GM19023 (cell line): ENCODE measurements around the gene UPP1.

Source experiments
- ATAC-seq: cut with Tn5 transposase; IDR thresholded peaks from one replicate; pipeline ENCODE4 v1.9.1; 2021; ENCODE audit warnings: mild to moderate bottlenecking, moderate library complexity; ENCODE audit not compliant: unreplicated experiment

UPP1 gene

GRCh38 chr7:48084727-48085432, 4.2 kb upstream of the UPP1 start:
- peak; percentile 54 for ATAC-seq

- ATAC-seq = no peak
Measured at GRCh38 chr7:48085433-48085791, 3.7 kb upstream of the UPP1 start.

GRCh38 chr7:48085942-48086341, 3.1 kb upstream of the UPP1 start:
- no peak for ATAC-seq

DNA sequence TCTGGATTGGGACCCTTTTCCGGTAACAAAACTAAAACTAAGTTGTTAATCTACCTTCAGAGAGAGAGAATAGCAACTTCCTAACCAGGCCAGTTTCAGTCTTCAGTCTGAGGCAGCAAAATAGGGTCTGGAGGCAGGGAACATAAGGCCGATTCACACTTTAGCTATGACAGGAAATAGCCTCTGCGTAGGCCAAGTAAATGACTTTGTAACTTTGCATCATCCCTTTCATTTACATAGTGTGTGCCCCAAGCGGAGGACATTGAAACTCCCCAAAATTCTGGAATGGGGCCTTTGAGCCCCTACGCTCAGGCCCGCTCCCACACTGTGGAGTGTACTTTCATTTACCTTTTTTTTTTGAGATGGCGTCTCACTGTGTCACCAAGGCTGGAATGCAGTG, 1.7 kb upstream of the UPP1 start:
- ATAC-seq = no peak

GRCh38 chr7:48088559-48089045, 463 bp upstream of the UPP1 start:
- ATAC-seq = peak; percentile 61

GRCh38 chr7:48090095-48090805, 1.2 kb downstream of the UPP1 start:
- ATAC-seq = no peak

- ATAC-seq = no peak
Measured at GRCh38 chr7:48091506-48092433, 2.7 kb downstream of the UPP1 start.

- no peak for ATAC-seq
Measured at GRCh38 chr7:48094861-48095293, 5.8 kb downstream of the UPP1 start.

GRCh38 chr7:48096273-48096672, 7.2 kb downstream of the UPP1 start:
- ATAC-seq = no peak

GRCh38 chr7:48097521-48098231, 8.6 kb downstream of the UPP1 start:
- ATAC-seq = no peak

DNA sequence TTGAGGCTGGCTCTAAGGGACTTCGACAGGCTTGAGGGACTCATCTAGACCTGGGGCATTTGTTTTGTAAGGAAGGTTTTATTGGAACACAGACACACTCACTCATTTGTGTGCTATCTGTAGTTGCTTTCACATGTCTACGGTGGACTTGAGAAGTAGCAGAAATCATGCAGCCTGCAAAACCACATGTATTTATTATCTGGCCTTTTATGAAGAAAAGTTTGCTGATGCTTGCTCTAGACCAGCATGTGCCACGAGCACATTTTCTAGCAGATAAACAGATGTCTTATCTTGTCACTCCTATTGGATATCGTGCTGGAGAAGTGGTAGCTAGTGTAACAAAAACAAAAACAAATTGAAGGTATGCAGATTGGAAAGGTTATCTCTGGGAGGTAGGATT, 9.8 kb downstream of the UPP1 start:
- ATAC-seq = no peak

GRCh38 chr7:48099781-48100180, 10.7 kb downstream of the UPP1 start:
- ATAC-seq = no peak

DNA sequence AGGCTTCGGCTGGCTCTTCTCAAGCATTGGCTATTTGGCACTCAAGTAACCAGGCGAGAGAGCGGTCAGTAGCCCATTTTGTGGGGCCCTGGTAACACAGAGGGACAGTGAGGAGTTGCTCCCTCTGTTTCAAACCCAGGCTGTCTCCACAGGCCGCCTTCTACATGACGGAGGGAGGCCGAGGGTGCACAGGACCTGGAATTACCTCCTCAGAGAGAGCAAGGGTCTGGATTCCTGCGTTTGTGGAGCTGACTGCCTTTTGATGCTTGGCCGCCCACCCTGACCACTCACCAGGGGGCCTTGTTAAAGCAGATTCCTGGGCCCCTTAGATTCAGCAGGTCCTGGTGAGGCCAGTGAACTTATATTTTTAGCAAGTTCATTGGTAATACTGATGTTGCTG, 12.3 kb downstream of the UPP1 start:
- no peak for ATAC-seq

DNA sequence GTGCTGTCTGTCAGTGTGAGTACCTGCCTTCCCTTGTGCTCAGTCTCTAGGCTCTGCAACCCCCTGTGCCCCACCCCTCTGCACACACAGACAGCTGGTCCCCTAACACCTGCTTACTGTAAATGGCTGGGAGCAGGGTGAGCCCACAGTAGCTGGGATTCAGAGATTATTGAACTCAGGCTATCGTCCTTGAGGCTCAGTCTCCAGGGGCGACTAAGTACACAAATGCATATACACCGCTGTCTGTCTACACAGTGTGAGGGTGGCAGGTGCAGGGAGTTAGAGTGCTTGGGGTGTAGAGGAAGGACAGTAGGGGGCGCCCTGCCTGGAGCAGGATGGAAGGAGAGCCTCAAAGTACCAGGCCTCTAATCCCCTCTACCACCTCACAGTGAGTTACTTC, 12.9 kb downstream of the UPP1 start:
- ATAC-seq = no peak

GRCh38 chr7:48102530-48102929, 13.5 kb downstream of the UPP1 start:
- no peak for ATAC-seq

DNA sequence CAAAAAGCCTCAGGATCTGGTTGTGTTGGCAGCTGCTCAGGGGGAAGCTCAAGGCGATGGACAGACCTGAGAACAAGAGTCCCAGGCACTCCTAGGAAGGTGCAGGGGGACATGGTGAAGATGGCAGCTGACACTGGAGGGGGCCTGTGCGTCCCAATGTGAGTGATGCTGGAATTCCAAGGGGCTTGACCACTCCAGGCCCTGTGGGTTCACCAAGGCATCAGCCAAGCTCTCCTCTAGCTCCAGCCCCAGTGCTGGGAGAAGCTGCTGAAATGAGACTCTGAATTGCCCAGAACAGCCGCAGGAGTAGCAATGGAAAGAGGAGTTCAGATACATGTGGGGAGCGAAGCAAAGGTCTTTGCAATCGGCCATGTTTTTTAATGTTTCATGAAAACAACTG, 16.0 kb downstream of the UPP1 start:
- ATAC-seq = no peak

DNA sequence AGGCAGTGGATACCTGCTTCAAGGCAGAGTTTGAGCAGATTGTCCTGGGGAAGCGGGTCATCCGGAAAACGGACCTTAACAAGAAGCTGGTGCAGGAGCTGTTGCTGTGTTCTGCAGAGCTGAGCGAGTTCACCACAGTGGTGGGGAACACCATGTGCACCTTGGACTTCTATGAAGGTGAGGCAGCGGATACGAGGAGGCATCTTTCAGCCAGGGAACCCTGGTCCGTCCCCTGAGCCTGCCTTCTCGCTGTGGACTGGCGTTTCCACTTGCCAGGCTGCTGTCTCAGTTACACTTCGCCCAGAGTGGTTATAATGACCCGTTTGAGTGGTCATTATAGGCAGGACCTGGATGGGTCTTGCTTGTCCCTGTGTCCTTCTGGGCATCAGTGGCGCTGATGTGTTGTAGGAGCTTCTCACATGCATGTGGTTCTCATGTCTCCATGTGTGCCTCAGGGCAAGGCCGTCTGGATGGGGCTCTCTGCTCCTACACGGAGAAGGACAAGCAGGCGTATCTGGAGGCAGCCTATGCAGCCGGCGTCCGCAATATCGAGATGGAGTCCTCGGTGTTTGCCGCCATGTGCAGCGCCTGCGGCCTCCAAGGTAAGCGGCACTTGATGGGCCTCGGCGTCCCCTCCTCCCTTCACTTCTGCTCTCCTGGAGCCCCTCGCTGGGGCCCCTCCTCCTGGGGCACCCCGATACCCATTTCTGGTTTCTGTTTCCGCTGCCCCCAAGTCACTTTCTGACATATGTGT, 18.0 kb downstream of the UPP1 start:
- no peak for ATAC-seq

GRCh38 chr7:48107926-48108472, 18.9 kb downstream of the UPP1 start:
- no peak for ATAC-seq

DNA sequence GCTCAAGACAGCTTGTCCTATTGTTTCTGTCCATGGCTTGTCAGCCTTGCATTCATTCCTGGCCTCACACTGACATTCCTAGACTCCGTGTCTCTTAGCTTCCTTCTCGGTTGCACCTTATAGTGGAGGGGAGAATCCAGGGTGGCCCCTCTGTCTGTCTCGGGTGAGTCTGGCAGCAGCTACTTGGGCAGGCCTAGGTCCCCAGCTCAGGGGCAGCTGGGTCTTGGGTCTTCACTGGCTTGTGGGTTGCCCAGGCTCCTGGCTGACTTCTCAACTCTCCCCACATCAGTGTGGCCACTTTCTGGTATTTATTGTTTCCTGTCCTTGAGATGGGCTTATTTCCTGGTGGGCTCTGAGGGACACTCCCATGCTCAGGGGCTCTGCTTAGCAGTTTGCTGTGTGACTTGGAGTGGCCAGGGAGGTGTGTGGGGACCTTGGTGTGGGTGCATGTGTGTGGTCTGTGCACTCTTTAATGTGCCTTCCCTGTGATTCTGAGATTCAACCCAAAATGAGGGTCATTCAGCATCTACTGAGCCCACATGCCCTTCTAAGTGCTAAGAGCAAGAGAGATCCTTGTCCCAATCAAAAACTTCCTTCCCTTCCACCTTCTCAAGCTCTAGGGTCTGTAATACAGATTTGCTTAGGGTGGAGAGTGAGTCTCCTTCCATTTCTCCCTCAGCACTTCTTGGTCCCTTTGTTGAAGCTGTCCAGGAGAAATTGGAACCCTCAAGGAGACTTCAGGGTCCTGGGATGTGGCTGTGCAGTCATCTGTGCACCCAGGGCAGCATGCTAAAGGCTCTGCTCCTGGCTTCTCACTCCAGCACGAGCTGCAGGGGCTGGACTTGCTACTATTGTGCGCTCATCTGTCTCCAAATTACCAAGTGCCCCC, 20.1 kb downstream of the UPP1 start:
- no peak for ATAC-seq
